A172 (cell line): ENCODE measurements around the gene YWHAH. TPM values are rescaled to one million over a fixed set of nuclear protein-coding genes. Genes with fewer than 3 reads are reported as not detected.
A peak's percentile ranks its signal among the peaks of the same experiment; 100 is the strongest.

ENCODE experiments used
- DNase-seq: peaks from one replicate; pipeline ENCODE4 v3.0.0-alpha.2; 2015; ENCODE audit warnings: low spot score
- total RNA-seq: library from RNA; depleted of rRNA; stranded (reverse); fragments of >200 nt; shearing (Covaris generic); gene quantifications from 2 replicates; pipeline ENCODE4 v1.2.3, GENCODE V29; 2014; rRNA removed

The YWHAH gene
- 176 and 188 TPM in 2 replicates for total RNA-seq

DNA sequence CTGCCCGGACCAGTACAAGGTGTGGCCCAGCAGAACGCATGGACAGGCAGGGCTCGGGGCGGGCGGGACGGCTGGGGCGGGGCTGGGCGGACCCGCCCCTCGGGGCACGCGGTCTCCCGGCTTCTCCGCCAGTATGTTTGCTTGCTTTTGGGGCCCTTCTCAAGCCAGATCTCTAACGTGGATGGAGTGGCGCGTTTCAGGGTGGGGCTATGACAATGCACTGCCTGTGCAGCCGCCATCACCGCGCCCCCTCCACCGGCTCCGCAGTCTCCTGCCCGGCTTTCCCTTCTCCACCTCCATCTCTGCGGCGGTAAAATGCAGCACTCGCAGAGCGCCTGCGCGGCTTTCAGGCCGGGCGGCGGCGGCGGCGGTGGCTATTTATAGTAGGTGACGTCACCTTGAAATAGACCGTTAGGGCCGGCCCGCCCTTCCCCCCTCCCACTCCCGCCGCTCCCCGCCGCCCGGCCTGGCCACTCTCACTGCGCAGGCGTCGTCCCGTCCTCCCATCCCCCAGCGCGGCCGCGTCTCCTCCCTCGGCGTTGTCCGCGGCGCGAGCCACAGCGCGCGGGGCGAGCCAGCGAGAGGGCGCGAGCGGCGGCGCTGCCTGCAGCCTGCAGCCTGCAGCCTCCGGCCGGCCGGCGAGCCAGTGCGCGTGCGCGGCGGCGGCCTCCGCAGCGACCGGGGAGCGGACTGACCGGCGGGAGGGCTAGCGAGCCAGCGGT is at the start of gene YWHAH:
Gene YWHAH (plus strand): TSS at position 558 of the 722 bp plus-strand sequence. CDS start 199 bp downstream, outside the sequence.
- DNase-seq: peak; percentile 78

DNA sequence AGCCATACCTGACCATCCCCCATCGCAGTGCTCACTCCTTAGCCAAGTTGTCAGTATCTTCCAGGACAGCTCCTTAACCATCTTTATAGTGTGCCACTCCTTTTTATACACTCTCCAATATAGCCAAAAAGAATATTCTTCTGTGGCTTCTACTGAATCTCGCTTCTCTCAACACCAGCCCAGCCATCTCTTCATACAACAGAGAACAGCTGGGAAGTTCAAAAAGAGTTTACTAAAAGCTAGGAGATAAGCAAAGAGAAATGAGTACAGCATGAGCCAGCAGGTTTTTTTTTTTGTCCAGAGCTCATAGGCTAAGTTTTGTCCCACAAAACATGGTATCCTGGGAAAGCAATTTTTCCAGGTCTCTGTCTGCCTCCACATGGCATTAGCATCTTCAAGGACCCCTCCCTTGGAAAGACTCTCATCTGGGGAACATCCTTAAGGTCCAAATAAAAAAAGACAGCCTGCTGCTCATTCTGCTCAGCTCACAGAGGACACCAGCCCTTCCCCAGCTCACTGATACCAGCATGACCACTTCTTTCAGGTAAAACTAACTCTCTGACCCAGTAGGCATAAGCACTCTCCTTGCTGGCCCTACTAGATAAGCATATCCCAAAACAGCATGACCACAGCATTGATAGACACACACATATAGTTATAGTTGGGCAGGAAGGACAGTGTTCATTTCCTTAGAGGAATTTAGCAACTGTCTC is 48.8 kb upstream of the YWHAH start:
- no peak for DNase-seq

DNA sequence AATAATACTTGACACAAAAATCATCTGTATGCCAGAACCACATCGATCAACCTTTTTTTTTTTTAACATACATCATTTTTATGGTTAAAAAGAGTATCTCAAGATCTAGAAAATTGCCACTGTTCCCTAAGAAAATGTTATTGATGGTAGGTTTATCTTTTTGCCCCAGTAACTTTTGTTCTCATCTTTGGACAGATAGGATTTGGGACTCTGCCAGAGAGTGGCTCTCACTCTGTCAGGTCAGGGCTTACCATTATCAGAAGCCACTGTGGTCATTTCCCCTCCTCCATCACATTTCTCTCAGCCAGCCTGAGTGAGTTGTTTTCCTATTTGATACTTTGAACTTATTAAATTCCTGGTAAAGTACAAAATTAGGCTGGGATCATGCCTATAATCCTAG is 47.9 kb upstream of the YWHAH start:
- DNase-seq: no peak

DNA sequence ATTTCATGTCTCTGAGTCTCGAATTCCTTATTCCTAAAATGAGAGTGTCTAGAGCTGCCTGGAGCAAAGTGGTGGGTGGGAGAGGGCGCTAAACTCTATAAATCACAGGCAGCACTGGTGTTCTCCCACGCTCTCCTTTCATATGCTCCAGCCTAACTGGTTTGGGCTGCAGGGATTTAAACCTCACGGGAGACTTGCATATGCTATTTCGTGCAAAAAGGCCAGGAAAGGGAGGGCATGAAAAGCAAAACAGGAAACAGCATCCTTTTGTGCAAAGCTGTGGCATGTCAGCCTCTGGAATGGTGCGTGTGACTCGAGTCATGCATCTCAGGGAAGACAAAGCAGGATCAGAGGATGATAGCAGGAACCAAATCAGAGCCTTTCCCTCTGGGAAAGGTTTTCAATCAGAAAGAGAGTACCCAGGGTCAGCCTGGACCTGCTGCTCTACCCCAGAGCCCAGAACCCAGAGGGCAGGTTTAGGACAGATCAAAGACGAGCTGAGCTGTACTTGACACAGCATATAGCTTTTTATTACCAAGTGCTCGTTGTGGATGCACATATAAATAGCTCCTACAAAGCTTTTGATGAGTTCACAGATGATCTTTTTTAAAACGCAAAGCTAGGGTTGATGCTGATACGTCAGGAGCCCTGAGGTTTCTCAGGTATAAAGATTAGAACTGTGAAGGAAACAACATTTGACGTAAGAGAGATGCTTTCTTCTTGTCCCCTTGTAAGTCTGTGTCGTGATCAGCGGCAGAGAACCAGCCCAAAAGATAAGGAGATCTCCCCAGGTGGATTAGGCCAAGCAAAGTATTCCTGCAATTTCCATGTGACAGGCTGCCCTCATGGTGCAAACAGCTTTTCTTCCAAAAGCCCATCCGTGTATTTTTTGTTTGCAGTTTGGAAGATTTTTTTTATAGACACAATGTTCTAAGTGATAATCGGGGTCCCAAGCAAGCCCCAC is 46.2 kb upstream of the YWHAH start:
- no peak for DNase-seq

DNA sequence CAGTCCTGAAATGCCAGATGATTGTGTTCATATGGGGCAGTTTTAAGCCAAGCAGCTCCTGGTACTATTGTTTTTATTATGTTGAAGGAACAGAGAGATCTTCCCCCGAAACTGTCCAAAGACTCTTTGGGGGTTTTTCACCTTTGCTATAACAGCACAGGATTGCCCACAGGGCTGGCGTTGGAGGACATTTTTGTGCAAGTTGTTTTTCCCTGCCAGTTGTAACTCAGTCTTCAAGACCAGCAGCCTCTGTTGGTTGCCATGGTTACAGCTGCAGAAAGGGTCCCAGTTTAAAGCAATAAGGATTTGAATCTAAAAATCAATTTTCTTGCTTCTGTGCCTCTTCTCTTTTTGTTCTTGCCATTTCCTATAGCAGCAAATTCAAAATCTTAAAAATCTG is 45.4 kb upstream of the YWHAH start:
- no peak for DNase-seq

DNA sequence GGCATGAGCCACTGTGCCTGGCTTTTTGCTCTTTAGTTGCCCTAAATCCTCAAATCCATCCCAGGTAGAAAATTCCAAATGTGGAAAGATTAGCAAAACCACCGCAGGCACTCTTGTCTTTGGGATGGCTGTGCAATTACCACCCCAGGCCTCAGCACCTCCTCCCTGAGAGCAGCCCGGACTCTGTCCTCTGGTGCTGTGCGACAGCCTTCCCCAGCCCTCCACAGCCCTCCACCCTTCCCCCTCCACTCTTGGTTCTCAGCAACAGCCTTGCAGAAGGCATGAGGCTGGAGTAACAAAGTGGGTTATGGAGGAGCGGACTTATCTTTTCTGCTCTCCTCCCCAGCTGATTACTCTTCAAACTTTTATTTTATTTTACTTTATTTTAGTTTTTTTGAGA is 44.7 kb upstream of the YWHAH start:
- DNase-seq: no peak

DNA sequence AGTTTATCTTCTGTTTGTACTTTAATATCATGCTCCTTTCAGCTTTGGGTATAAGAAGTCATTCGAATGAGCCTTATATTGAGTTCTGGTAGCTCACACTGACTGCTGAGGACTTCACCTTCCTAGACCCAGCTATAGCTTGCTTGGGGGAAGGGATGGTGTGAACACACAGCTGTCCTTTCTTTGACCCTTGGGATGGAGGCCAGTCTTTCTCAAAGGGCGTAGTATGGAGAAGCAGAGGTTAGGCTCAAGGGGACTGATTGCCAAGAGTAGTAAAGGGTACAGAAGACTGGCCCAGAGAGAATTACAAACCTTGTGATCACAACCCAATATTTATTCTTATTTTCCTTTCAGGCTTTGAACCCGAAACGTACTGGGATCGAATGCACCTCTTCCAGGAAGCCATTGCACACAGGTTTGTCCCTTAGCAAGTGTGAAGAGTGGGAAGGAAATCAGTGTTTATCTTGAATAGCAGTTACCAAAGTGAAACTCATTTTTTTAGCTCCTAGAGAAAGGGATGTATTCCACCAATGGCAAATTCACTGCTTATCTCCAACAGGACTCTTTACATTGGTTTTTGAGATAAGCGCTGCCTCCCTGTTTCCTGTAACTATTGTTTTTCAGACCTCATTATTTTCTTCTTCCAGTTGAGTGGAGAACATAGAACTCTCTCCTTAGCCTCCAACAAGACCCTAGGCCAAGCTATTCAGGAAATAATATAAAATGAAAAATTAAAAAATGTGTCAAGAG is 42.8 kb upstream of the YWHAH start:
- DNase-seq: no peak

DNA sequence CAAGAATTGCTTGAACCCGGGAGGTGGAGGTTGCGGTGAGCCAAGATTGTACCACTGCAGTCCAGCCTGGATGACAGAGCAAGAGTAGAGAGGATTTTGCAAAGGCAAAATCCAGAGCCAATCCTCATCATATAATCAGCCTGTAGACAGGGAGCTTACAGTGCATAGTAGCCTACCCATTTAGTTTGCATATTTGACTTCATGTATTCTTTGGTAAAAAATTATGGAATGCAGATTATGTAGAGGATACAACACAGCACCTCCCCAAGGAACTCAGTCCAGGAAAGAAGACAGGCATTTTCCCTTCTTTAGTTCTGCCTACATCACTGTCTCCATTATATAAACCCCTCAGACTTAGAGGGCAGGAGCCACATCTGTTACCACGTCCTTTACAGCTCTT is 39.7 kb upstream of the YWHAH start:
- DNase-seq: no peak

DNA sequence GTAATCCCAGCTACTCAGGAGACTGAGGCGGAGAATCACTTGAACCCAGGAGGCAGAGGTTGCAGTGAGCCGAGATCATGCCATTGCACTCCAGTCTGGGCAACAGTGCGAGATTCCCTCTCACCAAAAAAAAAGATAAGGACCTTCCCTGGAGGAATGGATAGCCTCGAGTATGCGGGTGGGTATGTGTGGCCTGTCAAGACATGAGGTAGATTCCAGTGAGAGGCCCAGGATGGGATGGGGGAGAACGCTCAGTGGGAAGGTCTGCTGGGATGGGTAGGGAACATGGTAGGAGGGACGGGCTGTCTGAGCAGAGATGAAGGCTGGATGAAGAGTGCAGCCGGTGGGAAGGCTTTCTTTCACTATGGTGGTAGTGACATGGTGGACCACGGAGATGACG is 39.0 kb upstream of the YWHAH start:
- DNase-seq: no peak

DNA sequence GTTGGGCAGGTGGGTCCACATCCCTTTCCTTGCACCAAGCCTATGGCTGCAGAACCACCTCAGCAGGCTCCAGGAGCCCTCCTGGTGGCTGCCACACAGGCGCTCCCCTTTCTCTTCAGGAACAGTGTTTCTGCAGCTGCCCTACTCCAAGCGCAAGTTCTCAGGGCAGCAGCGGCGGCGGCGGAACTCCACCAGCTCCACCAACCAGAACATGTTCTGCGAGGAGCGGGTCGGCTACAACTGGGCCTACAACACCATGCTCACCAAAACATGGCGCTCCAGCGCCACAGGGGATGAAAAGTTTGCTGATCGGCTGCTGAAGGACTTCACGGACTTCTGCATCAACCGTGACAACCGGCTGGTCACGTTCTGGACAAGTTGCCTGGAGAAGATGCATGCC is 38.2 kb upstream of the YWHAH start:
- DNase-seq: no peak

DNA sequence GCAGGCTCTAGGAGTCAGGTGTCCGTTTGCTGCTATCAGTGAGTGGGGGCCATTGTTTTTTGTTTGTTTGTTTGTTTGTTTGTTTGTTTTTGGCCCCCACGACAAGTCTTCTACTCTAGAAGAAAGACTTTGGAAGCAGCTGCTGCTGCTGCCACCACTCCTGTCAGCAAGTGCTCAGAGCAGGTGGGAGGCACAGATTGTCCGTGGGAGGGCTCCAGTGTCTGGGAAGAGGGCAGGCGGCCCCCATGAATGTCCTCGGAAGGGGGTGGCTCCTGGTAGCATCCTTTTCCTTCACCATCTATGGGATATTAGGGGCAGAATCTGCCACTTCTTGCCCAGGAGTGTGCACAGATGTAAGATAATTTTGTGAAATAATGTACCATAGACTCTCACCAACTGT is 37.8 kb upstream of the YWHAH start:
- DNase-seq: no peak

DNA sequence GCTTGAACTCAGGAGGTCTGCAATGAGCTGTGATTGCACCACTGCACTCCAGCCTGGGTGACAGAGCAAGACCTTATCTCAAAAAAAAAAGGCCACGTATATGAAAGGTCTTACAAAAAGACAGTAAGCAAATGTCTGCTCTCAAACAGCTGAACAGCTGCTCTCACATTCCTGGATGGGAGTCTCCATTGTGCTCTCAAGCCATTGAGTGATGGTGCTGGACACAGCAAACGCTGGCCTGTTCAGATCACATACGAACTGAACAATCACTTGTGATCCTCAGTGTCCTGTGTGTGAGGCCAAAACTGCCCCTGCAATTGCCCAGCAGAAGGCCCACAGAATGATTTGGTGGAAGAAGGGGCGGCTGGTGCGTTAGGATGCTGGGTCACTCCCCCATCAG is 34.4 kb upstream of the YWHAH start:
- no peak for DNase-seq

DNA sequence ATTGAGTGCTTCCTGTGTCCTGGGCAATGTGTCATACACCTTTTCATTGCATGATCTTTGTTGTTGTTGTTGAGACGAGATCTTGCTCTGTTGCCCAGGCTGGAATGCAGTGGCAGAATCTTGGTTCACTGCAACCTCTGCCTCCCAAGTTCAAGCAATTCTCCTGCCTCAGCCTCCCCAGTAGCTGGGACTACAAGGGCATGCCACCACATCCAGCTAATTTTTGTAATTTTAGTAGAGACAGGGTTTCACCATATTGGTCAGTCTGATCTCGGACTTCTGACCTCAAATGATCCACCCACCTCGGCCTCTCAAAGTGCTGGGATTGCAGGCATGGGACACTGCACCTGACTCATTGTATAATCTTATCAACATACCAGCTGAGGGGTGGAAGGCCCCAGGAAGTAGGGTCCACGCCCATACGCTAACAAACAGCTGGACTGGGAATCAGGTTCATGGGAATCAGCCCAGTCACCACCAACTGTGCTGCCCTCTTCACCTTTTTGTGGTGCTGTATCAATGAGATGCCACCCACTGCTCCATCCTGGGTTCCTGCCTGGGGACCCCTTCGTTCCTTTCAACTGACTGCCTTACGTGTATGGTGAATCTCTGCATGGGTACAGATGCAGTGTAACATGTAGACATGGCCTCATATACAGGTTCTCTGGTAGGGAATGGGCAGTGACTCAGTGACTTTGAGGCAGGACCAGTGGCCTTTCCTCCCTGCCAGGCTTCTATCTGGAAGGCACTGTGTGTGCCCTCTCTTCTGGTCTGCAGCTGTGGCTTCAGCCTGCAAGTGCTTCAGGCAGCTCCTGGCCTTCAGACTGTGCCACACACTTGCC is 32.5 kb upstream of the YWHAH start:
- DNase-seq: peak; percentile 61

DNA sequence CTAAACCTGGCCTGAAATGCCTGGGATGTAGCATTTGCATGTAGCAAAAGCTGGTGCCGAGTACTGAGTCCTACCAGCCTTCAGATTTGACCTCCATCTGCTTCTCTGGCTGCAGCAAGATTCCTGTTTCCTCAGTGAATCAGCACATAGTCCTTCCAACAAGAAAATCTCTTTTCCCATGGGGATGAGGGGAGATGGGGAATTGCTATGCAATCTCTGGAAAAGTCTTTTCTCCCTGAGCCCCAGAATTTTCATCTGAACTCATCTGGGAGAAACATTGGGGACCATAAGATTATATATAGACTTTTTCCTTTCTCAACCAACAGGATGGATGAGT is 32.0 kb upstream of the YWHAH start:
- no peak for DNase-seq

DNA sequence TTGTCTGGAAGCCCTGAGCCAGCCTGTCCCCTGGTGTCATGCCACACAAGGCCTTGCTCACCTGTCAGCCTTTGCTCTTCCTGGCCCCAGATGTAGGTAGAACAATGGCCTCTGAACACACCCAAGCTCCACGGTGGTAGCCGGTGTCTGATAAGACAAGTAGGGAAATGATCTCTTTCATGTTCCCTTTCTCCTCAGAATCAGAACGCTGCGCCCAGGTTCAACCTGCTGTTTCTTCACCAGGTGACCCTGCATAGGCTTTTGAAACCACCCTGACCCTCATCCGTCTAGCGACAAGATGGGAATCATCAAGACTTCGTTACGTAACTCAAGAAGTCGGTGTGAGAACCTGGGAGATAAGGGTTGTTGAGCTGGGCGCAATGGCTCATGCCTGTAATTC is 28.7 kb upstream of the YWHAH start:
- DNase-seq: no peak

DNA sequence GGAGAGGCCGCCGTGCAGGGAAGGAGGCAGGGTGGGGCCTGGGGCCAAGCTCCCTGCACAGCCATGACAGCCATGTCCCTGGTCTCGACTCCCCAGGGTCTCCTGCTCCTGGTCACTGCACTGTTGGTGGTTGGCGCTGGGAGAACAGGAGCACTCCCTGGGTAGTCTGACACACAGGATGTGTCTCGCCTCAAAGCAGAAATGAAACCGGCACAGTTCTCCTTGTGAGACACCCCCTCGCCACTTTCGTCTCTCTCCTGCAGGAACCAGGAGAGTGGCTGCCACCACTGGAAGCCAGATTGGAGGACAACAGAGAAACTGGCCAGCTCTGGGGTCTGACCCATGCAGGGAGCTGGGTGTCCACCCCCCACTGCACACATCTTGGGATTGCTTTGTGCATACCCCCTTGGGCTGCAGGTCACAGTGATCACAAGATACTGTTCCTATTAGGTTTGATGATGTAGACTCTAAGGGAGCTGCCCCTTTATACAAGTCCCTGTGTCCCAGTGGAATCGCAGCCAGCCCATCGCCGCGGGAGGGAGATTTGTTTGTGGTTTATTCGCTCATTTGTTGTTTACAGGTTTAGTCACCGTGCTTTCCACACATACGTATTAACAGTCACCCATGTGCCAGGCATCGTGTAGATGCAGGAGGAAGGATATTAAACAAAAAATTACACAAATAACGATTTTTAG is 27.0 kb upstream of the YWHAH start:
- DNase-seq: no peak

DNA sequence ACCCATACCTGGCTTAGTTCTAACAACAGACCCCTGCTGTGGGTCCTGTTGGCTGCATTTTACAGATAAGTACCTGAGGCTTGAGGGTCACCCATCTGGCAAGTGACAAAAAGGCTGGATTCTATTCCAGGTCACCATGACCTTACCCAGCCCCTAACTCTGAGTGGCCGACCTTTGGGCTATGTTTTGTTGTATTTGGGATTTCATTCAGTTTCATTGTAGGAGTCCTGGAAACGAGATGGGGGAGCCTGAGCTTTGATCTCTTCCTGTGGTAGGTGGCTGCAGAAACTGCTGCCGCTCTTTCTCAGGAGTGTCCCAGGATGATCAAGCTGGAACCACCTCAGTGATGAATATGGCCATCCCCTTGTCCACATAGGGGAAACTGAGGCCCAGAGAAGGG is 24.6 kb upstream of the YWHAH start:
- DNase-seq: no peak

DNA sequence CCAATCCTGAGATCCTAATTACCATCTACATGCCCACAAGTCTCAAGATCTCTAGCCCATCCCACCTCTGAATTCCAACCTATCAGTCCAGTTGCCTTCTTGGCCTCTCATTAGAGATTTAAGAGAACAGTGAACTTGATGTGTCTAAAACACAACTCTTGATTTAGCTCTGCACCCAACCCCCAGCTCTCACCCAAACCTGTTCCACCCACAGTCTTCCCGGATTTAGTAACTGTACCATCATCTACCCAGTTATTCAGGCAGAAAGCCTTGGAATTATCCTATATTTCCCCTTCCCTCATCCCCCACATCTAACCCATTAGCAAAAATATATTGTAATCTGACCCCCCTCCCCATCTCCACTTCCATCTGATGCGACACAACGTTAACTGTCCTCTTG is 24.0 kb upstream of the YWHAH start:
- DNase-seq: no peak

DNA sequence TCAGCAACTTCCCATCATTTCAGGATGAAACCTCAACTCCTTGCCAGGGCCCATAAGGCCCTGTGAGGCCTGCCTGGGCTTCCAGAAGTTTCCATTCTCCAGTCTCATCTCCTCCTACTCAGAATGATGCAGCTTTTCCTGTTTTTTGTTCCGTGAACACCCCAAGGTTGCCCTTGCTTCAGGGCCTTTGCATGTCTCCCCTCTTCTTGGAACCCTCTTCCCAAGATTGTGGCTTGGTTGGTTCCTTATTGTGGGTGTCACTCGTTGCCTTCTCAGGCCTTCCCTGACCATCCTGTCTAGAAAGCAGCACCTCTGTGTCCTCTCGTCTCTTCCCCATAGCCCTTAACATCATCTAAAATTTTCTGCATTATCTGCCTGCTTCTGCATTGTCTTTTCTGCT is 23.2 kb upstream of the YWHAH start:
- DNase-seq: no peak

DNA sequence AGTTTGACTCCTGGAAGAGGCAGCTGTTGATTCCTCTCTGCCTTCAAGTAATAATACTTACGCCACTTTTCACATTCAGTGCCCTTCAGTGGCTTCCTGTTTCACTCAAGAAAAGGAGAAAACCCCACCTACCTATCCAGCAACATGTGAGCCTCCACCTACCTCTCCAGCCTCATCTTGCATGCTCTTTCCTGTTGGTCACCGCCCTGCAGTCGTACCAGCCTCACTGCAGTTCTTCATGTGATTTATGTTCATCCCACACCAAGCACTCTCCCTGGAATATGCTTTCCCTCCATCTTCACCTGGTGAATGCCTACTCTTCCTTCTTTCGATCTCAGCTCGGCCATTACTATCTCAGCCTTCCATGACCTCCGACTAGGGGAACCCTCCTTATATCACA is 21.8 kb upstream of the YWHAH start:
- DNase-seq: no peak
